Measurements from ENCODE around the gene CTIF.

Gene CTIF

DNA sequence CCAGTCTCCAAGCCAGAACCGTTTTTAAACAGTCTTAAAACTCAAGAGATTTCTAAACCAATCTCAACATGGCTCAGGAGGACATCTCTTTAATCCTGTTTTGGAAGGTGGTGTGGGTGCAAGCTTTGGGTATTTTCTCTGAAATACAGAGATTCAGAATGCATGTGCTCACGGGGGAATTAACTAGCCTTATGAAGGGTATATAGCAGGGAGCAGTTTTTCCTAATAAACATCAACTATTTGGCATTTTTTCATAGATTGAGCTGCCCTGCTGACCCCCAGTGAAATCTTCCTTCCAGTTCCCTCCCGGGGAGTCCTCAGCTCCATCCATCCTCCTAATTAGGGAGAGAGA, 289.3 kb downstream of the CTIF start:
- DNase-seq = no peak

DNA sequence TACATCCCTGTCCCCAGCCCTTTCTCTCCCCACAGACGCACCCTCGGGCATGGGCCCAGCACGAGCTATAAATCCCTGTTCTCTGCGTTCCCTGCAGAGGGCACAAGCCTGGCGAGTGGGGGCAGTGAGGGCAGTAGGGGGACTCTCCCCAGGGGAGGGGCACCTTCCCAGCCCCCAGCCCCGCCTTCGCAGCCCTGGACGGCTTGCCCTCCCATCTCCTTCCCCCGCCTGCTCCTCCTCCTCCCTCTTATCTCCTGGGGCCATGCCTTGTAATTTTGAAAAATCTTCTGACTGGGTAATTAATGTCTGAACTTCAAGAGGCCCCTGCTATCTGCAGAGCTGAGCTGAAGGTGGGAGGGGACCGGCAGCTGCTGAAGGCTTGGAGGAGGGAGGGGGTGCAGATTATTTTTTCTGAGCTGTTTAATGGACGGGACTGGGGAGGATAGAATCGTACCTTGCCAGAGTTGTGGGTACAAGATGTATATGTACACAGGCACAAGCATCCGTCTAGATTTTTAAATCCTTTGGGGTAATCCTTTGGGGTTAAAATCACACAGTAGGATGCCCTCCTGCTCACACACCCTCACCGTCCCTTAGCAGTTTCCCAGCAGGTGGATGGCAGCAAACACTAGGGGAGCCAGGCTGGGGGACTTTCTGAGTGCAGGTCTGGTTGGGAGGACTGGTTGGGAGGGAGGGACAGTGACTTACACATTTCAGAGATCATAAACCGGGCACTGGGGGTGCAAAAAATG, 290.0 kb downstream of the CTIF start:
- DNase-seq = no peak

DNA sequence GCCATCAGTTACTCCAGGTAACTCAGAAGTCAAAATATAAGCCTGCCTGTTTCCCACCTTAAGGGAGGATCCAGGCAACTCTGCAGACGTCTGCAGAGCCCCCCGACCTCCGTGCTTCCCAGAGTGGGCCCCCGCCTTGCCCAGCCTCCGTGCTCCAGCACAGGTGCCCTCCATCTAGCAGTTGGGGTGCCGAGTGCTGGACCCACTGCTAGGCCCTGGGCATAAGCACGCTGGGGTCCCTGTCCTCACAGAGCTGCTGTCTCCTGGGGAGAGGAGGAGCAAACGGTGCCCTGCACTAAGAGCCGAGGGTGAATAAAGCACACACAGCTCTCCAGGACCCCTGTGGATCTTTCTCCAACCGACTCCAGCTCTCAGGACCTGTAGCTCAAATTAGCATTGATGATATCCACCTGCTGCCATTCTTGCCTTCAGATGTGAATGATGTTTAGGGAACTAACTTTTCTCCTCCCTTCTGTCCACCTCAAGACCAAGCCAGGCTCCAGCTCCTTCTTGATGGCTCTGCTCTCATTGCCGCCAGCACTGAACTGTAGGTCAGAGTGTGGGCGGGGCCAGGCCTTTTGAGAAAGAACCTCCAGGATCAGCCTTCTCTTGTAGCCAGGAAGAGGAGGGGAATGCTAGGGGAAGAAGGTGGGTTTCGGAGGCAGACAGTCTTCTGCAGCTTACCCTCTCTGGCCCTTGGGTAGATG, 290.8 kb downstream of the CTIF start:
- DNase-seq = no peak

DNA sequence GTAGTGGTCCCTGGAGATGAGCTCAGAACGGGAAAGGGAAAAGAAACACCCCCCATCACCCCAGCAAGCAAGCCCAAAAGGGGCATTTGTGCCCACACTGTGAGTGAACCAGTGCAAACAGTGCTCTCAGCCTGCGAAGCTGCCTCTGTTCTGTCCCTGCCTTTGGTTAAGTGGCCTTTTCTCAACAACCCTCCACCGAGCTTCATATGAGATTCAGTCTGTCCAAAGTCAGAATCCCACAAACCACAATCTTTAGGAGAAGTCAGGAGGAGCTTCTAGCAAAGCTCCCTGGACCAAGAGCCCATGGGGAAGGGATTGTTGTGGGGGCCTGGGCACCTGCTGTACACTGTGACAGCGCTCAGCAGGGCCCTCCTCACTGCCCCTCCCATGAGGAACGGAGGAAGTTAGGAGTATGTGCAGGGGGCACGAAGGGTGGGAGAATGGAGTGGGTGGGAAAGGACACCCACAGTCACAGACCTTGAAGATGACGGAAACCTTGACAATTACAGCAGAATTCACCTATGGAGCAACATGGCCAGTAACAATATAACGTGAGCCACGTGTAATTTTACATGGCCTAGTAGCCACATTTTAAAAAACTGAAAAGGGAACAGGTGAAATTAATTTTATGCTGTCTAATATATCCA, 292.4 kb downstream of the CTIF start:
- DNase-seq = no peak

DNA sequence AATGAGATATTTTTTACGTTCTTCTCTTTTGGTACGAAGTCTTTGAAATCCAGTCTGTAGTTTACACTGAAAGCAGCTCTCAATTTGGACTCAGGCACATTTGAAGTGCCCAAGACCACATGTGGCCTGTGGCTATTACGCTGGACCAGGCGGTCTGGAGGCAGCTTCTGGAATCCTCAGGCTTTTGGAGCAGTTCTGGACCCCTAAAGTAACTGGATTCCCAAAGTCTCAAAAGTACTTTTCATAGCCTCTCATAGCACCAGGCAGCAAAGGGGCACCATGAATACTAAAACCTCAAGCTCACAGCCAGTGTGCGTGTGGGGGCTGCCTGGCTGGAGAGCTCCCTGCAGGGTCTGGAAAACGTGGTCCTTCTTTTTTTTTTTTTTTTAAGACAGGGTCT, 293.0 kb downstream of the CTIF start:
- DNase-seq = no peak

DNA sequence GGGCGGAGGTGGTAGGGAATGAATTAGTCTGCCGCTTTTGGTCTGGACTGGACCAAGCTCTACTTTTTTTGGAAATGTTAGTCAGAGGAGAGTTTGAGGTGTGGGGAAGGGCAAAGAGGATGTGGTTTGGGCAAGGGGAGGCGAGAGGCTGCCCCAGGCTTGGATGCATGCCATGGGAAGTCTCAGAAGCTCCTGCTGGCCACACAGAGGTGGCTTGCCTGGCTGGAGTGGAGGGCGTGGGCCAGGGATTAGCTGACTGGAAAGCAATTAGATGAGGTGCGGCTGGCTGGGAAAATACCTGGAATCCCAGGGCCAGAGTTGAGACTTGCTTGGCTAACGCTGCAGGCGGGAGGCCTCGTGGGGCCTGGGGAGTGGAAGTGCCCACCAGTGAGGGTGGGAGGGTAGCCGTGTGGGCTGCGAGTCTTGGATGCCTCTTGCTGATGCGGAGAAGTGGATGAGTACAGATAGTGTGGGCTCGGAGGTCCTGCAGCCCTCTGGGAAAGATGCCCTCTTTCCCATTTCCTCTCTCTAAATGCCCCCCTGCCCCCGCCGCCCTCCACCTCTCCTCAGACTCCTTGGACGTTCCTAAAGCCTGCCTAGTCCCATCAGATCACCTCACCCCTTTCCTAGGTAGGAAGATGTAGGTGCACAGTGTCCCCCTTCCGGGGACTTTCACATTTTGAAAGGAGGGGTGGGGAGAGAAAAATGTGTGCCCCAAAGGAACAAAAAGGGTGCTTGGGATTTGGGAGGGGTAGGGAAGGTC, 294.3 kb downstream of the CTIF start:
- DNase-seq = no peak

DNA sequence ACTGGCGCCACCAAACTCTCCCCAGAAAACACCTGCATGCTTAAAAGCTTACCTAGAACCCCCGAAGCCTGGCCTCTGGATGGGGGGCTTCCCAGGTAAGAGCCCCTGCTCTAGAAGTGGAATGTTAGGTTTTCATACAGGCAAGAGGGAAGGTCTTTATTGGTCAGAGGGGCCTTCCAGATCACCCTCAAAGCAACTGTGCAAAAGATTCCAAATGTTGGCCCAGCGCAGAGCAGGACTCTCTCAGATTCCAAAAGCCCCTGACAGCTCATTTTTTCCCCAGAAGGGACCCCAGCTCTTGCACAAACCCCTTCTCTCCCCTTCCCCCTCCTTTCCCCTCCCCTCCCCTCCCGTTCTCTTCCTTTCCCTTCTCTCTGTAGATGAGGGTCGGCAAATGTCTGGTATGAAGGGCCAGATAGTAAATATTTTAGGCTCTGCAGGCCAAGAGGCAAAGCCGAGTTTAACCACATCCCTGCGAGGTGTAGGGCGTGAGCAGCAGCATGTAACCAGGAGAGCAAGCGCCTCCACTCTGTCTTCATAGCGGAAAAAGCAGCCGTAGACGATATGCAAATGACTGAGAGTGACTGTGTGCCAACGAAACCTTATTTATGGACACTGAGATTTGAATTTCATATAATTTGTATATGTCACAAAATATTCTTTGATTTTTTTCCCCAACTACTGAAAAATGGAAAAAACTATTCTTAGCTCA, 295.0 kb downstream of the CTIF start:
- DNase-seq = peak; percentile 44 to 49

DNA sequence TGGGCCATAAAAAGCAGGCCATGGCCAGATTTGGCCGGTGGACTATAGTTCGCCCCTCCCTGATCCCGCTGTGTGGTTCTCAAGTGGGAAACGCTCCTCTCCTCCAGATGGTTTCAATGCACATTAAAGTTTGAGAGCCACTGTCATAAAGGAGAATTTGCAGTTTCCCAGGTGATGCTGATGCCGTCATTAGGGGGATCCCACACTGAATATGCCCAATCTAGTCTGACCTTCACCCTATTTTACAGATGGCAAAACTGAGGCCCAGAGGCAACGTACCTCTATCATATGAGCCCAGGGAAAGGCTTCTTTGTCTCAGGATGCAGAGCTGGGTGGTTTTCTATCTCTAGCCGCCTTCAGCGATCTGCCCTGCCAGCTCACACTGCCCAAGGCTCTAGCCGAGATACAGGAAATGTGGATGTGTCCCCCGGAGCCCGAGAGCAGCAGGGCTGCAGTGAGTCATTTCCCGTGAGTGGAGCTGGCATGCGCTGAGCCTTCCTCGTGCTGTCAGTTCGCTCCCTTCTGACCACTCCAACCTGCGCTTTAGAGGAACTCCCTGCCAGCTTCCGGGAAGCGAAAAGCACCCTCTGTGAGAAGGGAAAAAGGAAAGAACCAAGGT, 295.7 kb downstream of the CTIF start:
- peak; percentile 67 to 76 for DNase-seq

DNA sequence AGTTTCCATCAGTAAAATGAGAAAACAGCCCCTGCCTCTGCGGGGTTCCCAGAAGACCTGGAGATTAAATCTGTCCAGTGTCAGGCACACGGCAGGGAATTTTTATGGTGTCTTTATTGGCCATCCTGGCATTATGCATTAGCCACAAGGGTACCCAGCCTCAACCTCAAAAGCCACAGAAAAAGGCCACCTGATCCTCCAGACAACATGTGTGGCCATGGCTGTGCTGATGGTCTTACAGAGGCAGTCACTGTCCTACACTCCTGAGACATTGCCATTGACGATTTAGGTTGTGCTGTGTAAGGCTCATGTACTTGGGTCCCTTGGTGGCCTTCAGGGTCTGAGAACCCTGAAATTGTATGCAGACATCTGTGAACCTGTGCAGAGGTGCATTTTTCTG, 296.3 kb downstream of the CTIF start:
- DNase-seq = no peak

DNA sequence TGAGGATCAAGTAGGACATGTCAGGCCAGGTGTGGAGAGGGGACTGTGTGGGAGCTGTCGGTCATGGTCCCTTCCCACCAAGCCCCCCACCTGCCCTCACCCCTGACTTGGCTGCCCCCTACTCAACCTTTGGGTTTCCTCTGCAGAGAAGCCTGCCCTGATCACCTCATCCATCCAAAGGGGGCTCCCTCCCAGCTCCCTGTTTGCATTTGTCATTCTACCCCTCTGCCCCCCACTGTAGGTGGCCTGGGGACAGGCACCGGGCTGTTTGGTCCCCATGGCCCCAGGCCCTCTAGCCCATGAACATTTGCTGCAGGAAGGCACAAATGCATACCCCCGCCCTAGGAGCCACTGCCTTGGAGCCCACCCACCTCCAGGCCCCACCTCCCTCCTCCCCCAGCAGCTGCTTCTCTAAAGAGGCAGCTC, 296.9 kb downstream of the CTIF start:
- no peak for DNase-seq

DNA sequence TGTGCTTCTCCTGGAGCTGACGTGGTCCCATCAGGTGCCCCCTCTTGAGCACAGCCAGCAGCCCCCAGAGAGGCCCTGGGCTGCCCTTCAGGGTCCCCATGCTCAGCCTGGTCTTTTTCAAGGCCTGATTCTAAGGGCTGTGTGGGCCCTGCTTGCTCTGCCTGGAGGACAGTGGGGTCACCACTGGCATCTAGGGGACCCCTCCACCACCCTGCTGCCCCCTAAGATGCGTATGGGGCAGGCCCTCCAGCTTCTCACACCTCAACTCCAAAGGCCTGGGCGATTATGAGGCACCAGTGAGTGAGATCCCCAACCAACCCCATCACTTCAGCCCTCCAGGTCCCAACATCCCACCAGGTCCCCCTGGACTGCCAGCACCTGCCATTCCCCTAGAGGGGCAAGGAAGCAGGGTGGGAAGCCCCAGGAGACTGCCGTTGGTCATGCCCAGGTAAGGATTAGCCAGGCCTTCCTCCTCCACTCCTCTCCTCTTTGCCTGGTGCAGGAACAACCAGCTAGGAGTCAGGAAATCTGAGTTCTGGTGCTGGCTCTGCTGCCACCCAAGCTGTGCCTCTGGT, 297.5 kb downstream of the CTIF start:
- DNase-seq = no peak

DNA sequence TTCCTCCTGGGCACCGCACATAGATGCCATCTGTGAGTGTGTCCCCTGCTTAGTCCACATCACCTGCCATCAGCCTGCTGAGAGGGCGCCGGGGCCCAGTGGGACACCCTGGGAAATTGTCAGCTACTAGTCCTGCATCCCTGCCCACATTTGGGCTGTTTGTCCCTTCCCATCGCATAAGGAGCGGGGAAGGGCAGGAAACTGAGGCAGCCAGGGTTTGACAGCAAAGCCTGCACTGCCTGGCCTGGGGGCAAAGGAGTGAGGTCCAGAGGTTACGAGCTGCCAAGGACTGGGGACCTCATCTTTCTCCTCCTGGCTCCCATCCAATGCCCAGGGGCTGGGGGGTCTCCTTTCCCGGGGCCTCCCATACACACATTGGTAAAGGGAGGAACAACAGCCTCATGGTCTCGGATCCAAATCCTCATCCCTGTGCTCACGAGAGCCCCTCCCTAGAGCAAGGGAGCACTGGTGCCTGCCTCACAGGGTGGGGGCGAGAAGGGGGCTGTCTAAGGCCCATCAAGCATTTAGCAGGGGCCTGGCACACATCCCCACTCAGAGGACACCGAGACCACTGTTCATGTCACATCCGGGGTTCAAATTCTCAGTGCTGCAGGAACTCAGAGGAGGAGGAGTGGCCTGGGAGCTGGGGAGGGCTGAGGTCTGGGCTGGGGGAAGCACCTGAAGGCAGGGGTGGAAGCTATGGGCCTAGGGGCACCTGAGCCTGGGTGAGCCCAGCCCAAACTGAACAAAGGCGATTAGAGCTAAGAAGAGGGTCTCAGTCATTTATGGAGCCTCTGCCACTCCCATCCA, 298.2 kb downstream of the CTIF start:
- DNase-seq = no peak

DNA sequence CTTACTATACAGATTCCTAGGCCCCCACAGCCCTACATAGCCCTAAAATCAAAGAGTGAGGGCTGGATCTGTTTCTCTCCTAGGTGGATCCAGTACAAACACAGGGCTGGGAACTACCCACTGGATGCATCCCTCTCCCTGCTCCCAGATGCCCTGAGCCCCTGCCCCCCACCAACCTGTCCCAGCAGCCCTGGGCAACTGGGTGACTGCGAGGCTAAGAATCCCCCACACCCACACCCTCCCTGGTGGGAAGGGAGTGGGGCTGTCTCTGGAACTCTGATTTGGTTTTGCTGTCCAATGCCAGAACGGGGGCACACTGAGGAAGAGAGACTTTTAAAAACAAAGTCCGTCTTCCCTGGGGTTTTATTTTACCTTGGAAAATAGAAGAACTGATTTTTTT, 298.8 kb downstream of the CTIF start:
- no peak for DNase-seq

DNA sequence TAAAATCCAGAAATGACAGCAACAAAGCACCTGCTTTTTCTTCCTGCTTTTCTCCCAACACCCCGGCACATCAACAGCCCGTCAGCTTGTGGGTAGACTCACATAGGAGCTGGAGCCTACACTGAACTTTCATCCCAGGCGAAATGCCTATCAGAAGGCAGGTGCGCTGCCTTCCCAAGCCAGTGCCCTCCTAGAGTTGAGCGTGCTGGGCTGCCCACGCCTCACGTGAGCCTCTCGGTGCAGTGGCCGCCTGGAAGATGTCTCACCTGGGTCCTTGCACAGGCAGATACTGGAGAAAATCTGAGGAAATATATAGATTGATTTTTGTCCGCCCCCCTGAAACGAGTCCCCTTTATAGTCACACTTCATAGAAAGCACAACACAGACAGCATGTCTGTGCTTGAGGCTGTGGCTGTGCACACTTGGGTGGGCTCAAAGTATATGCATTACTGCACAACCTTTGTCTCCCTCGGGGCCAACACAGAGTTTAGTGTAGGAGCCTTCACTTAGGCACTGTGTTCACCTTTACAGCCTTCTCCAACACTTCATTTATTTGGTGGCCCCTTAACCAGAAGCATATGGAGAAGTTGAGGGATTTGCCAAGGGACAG, 299.4 kb downstream of the CTIF start:
- DNase-seq = no peak

DNA sequence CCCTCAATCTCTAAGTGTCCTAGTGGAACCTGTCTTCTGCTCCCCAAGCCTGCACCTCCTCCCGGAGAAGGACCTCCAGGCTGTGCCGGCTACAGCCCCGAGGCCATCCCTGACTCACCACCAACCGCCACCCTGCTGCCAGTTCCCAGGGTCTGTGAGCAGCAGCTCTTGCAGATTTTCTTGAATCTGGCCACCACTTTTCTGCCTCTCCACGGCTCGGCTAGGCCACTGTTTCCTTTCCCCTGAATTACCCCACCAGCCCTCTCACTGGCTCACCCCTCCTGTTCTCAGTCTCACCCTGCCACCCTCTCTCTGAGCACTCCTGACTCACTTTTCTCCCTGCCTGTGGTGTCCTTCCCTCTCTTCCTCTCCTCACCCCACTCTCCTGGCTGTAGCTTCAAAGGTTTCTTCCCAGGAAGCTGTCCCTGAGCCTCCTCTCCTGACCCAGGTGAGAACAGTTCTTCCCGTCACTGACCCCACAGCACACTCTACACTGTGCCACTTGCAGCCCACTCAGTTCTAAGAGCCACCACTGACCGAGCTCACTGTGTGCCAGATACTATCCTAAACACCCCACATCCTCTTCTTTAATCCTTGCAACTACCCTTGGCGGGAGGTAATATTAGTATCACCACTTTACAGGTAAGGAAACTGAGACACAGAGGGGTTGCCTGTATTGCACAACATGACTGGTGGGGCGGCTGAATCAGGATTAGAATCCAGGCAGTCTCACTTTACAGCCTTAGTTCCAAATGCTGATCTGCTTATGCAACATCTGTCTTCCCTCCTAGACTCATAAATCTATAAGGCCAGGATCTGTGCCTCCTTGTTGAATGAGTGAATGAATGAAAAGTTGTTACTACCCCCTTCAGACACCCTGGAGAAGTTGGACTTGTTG, 300.3 kb downstream of the CTIF start:
- DNase-seq = no peak

DNA sequence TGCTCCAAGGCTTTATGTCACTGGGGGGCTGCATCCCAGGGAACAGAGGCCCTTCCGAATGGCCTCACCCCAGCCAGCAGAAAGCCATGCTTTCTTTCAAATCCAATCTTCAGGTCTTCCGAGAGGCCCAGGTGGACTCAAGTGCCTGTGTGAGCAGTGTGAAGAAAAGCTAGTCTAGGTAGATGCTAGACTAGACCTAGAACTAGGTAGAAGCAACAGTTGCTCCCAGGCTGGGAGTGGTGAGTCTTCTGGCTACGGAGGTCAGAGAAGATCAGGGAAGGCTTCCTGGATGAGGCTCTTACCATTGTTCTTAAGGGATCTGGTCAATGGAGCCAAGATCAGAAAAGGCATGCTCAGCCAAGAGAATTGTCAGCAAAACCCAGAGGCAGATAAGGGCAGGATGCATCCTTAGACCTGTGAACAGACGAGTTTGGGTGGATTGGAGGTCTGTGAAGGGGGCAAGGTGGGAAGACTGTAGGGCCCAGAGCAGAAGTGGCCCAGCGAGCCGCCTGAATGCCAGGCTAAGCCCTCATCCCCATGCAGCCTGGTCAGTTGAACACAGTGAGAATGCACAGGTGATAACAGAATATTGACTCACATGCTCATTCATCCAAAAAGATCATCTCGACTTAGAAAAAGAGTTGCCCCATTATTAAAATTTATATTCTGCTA, 301.1 kb downstream of the CTIF start:
- no peak for DNase-seq

DNA sequence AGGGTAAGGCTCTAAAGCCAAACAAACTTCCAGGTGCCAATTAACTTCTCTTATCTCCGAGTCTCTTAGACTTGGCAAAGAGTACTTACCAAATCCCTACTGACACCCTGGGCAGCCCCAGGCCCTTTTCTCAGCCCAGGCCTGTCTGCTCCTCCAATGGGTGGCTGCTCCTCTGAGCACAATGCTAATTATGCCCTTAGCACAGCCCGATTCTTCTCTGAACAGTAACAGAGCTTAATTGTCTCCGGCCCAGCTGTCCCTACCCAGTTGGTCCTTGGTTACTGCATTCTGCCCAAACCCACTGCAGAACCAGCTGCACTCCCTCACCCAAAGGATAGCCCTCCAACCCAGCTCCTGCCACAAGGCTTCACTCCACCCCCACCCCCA, 301.7 kb downstream of the CTIF start:
- no peak for DNase-seq

DNA sequence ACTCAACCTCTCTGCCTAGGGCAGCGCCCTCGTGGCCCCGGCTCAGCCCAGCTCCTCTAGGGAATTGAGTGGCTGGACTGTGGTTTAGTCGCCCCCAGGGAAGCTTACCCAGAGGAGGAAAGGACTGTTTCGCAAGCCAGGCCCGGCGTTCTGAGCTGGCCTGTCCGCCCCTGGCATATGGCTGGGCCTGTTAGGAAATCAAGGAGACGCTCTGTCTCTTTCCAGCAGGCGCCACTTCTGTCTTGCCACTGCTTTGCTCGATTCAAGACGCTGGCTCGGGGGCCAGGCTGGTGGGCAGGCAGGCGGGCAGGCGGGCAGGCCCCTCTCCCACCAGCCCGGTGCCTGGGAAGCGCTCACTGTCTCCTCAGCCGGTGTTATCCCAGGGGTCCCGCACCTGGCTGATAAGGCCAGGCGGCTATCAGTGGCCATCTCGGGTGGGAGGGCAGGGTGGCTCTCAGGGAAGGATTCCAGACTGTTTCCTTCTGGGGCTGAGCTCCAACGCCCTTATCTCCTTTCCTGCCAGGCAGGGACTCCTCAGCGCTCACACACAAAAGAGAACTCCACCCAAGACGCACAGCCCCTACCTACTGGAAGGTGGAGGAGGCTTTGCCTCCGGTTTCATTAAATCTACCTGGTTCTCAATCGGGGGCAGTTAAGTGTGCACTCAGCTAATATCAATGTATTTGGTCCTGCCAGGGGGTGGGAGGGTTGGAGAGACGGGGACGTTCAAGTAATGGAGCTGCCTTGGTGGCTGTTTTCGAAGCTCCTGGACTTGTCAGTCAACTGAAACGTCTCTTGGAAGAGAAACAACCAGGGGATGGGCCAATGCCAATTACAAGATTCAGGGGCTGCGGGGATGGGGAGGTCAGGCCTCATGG, 302.8 kb downstream of the CTIF start:
- no peak for DNase-seq

All from activated CD4-positive, alpha-beta T cell treated with anti-CD3 and anti-CD28 coated beads, Interleukin-2, amount 50 U/mL, for 4 hours (primary cell).